RWPE1 (cell line): ENCODE results near the gene SLC12A4.

Experiments
- CTCF ChIA-PET: fragments of 350-600 bp; sonication (Branson Sonifier 250); formaldehyde crosslinking; extraction: SDS; loops from one replicate; lab custom pipeline; 2021; lab: Yijun Ruan, JAX
- POLR2A ChIA-PET: fragments of 400-600 bp; formaldehyde crosslinking; extraction: SDS; loops from one replicate; lab custom pipeline; 2020; ENCODE audit warnings: antibody characterized with exemption; ENCODE audit not compliant: low non-redundant PET; lab: Yijun Ruan, JAX
- DNase-seq: peaks from one replicate; pipeline ENCODE4 v3.0.0; 2012; ENCODE audit warnings: low spot score
- H3K27ac ChIP-seq: fragments of 450-650 bp; 2 replicates; pipeline ENCODE4 v1.5.1; 2017
- TF ChIP-seq, protein P1 (sequence below): fragments of 450-650 bp; conservative IDR thresholded peaks from 2 replicates; pipeline ENCODE4 v1.5.1; 2017; ENCODE audit warnings: low read depth, mild to moderate bottlenecking

The SLC12A4 gene

DNA sequence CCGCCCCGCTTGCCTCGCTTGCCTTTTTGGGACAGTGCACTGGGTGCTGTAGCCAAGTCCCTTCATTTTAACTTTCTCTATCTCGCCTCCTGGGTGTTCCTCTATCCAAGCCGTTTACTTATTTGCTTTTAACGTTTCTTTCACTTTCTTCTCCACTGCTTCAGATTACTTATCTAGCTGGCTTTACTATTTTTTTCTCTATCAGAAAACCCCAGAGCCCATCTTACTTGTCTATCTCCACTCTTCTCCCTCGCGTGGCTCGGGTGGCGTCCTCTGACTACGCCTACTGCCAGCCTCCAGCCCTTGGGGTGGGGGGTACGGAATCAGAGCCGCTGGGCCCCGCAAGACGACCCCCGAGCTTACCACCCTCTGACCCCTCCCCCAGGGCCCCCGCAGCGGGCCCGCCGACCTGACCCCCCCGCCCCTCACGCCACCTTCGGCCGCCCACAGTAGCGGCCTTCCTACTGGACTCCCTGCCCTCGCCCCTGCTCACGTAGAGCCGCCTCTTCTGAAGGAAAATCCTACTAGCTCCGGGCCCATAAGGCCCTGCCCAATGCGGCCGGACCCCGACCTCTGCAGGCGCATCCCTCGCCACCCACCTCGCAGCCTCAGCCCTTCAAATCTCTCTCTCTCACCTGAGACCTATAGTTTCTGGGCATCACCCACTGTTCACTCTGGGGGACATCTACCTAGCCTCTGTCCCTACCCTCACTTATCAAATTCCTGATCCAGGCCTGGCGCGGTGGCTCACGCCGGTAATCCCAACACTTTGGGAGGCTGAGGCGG, 1.0 kb upstream of the SLC12A4 start:
- TF ChIP-seq, protein P1, sequence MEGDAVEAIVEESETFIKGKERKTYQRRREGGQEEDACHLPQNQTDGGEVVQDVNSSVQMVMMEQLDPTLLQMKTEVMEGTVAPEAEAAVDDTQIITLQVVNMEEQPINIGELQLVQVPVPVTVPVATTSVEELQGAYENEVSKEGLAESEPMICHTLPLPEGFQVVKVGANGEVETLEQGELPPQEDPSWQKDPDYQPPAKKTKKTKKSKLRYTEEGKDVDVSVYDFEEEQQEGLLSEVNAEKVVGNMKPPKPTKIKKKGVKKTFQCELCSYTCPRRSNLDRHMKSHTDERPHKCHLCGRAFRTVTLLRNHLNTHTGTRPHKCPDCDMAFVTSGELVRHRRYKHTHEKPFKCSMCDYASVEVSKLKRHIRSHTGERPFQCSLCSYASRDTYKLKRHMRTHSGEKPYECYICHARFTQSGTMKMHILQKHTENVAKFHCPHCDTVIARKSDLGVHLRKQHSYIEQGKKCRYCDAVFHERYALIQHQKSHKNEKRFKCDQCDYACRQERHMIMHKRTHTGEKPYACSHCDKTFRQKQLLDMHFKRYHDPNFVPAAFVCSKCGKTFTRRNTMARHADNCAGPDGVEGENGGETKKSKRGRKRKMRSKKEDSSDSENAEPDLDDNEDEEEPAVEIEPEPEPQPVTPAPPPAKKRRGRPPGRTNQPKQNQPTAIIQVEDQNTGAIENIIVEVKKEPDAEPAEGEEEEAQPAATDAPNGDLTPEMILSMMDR = no peak
- CTCF ChIA-PET = interaction anchor here (0.7 kb wide), 1 partner anchor 19 kb away, joined by 4 read pairs; no protein-coding TSS in a partner anchor
- H3K27ac ChIP-seq = peak overlapping the region; percentile 89
- POLR2A ChIA-PET = no interaction called here
- no peak for DNase-seq

DNA sequence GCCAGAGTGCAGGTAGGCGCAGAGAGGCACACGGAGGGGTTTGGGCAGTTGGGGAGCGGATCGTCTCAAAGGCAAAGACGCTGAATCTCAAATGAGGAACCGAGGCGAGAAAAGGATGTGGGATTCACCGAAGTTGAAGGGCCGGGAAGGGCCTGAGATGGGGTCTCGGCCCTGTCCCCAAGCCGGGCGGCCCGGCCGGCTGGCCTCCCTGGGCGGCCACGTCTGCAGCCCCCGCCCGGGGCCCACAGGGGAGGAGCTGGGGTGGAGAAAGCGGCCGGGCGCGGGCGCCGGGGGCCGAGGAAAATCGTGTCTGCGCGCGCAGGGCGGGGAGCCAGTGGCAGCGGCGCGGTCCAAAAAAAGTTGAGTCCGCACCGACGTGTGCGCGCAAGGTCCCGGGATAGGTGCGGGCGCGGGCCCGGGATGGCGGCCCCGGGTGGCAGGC, 458 bp downstream of the SLC12A4 start:
- ChIA-PET POLR2A (no interaction called here), CTCF (interaction anchor here (0.5 kb wide), 1 partner anchor 26 kb away, joined by 4 read pairs; no protein-coding TSS in a partner anchor)
- TF ChIP-seq, protein P1 = no peak
- DNase-seq = no peak
- peak overlapping the region; percentile 89 for H3K27ac ChIP-seq

- no peak for DNase-seq
- TF ChIP-seq, protein P1 = no peak
- ChIA-PET POLR2A (interaction anchor here (0.6 to 1.0 kb wide), 2 partner anchors 16 to 729 kb away, joined by 3 read pairs; no protein-coding TSS in a partner anchor), CTCF (interaction anchor here (0.5 kb wide), 1 partner anchor 27 kb away, joined by 4 read pairs; no protein-coding TSS in a partner anchor)
- peak overlapping the region; percentile 89 for H3K27ac ChIP-seq
Observed at GRCh38 chr16:67967183-67967957, 1.1 kb downstream of the SLC12A4 start.

- DNase-seq = no peak
- peak overlapping the region; percentile 89 for H3K27ac ChIP-seq
- TF ChIP-seq, protein P1 = no peak
- CTCF ChIA-PET = no interaction called here
- POLR2A ChIA-PET = interaction anchor here (0.6 to 1.0 kb wide), 2 partner anchors 16 to 729 kb away, joined by 3 read pairs; no protein-coding TSS in a partner anchor
Observed at GRCh38 chr16:67966549-67967182, 1.8 kb downstream of the SLC12A4 start.

DNA sequence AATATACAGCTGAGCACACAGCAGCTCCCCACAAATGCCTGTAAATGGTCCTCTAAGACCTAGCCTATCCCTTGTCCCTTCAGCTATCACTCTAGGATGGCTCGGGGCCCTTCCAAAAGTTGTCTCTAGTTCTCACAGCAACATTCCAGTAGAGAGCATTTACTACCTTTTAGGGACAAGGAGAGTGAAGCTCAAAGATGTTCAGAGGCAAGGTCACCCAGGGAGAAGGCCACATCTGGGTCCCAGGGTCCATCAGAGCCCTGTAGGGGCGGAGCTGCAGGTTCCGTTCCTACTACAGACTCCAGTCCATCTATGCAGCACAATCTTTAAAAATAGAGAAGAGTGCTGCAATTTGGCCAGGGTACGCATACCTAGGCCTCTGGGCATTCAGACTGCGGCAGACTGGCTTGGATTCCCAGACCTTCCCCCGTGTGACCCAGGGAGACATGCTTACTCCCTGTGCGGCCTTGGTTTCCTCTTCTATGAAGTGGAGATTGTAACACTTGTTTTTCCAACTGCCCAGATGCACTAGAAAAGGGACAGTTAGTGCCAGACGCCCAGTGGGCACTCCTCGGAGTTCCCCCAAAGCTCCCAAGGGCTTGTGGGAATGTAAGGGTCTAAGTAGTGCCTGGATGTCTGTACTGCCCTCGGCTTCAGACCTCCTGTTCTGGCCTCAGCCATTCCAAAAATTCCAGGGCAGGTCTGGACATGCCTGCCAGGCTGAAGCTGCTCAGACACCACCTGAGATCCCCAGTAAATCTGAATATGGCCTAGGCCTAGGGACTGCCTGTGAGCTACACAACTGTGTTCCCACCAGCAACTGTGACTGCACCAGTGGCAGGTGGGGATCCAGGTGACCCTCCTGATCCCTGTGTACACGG, 2.5 kb downstream of the SLC12A4 start:
- ChIA-PET POLR2A (interaction anchor here (1.0 kb wide), 1 partner anchor 15 kb away, joined by 3 read pairs; no protein-coding TSS in a partner anchor), CTCF (no interaction called here)
- DNase-seq = peak; percentile 58
- H3K27ac ChIP-seq = peak overlapping the region; percentile 89
- TF ChIP-seq, protein P1 = no peak
